GM18507 (cell line): Measurements from ENCODE around the gene LGALS13.

Experiments
- DNase-seq: peaks from one replicate; pipeline ENCODE4 v3.0.0; 2011; ENCODE audit warnings: low read depth; ENCODE audit not compliant: insufficient read length; ENCODE audit errors: extremely low spot score
- FAIRE-seq: peaks from 2 replicates; lab custom pipeline; 2011; peaks lifted over from hg19 to GRCh38; lab: Jason Lieb, UNC

LGALS13 gene, protein sequence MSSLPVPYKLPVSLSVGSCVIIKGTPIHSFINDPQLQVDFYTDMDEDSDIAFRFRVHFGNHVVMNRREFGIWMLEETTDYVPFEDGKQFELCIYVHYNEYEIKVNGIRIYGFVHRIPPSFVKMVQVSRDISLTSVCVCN

GRCh38 chr19:39602224-39602623, at the start of gene LGALS13:
Gene LGALS13 (plus strand): TSS chr19:39602524. CDS start chr19:39602569, 45 bp downstream.
- FAIRE-seq (no peak), DNase-seq (no peak)

DNA sequence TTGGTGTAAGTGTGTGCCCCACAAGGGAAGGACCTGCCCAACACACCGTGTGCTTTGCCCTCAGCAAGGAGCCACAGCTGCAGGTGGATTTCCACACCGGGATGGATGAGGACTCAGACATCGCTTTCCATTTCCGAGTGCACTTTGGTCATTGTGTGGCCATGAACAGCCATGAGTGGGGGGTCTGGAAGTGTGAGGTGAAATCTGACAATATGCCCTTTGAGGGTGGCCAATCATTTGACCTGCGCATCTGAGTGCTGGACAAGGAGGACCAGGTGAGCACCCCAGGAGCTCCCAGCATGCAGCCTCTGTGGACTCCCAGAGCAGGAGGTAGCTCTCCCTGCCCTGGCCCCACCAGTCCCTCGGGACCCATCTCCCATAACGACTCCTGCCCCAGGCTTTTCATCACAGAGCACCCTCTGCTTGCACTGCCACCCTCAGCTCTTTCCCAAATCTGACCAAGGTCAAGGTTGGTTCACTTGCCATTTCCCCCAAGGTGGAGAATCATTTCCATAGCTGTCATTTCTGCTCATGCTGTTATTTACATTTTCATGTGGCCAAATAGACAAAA, 49.2 kb upstream of the LGALS13 start:
- FAIRE-seq, result no peak
- no peak for DNase-seq

- FAIRE-seq, result no peak
- DNase-seq, result no peak
Measured at GRCh38 chr19:39554701-39555311, 47.5 kb upstream of the LGALS13 start.

GRCh38 chr19:39555883-39556282, 46.4 kb upstream of the LGALS13 start:
- DNase-seq (no peak), FAIRE-seq (no peak)

DNA sequence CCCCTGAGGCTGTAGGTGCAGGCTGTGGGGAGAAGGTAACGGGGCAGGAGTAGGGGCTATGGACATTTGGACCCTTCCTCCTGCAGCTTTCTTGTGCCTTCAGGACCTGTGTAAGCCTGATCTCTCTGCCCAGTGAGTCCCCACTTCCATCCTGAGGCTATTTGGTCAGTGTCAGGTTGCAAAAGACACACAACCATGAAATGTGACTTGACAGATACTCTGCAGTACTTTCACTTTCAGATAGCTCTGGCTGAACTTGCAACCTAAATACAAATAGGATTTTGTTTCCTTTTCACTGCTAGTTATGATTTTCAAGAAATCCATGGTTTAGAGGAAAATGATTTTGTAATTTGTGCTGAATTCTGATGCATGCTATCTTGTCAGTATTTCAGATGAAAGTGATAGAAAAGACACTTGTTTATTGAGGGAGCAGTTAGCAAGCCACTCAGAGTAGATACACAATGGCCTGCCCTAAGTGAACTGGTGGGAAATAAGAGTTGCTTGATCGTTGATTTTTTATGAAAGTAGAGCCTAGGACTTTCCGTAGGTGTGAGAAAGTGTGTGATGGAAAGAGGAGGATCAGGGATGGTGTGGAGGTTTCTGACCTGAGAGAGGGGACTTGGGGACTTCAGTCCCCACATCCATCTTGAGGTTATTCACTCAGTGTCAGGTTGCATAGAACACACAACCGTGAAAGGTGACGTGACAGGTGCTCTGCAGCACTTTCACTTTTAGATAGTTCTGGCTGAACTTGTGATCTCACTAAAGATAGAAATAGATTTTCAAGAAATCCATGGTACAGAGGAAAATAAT, 44.3 kb upstream of the LGALS13 start:
- FAIRE-seq (peak; percentile 91), DNase-seq (no peak)

DNA sequence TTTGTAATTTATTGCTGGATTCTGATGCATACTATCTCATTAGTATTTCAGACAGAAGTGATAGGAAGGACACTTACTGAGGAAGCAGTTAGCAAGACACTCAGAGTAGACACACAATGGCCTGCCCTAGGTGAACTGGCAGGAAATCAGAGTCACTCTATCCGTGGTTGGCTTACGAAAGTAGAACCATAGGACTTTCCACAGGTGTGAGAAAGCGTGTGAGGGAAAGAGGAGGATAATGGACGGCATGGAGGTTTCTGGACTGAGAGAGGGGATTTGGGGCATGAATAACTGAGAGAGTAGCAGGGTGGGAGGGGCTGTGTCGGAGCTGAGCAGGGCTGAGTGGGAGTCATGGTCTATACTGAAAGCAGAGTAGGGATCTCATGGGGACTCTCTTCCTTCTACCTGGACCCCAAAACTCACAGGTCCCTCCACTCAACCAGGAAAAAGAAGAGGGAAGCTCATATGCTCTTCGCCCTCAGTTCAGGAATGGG, 43.7 kb upstream of the LGALS13 start:
- no peak for DNase-seq
- FAIRE-seq, result no peak

DNA sequence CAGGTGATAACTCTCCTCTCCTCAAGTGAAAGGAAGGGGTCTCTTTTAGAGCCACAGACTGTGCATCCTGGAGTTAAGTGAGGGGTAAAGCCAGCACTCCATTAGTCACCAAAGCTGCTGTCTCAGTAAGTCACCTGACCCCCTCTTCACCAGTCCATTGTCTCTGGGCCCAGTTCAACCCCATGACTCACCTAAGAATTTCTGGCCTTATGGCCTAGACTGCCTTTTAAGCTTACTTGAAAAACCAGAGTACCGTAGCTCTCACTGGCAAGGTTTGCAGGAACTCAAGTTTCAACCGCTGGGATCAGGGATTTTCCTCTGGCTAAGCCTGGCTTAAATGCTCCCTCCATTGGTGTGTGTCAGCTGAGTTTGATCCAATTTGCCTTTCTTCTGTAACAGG, 38.9 kb upstream of the LGALS13 start:
- FAIRE-seq (no peak), DNase-seq (no peak)

GRCh38 chr19:39566064-39566463, 36.3 kb upstream of the LGALS13 start:
- DNase-seq (no peak), FAIRE-seq (no peak)

- no peak for FAIRE-seq
- DNase-seq, result no peak
Measured at GRCh38 chr19:39568604-39569003, 33.7 kb upstream of the LGALS13 start.

GRCh38 chr19:39582442-39582841, 19.9 kb upstream of the LGALS13 start:
- no peak for DNase-seq
- no peak for FAIRE-seq

DNA sequence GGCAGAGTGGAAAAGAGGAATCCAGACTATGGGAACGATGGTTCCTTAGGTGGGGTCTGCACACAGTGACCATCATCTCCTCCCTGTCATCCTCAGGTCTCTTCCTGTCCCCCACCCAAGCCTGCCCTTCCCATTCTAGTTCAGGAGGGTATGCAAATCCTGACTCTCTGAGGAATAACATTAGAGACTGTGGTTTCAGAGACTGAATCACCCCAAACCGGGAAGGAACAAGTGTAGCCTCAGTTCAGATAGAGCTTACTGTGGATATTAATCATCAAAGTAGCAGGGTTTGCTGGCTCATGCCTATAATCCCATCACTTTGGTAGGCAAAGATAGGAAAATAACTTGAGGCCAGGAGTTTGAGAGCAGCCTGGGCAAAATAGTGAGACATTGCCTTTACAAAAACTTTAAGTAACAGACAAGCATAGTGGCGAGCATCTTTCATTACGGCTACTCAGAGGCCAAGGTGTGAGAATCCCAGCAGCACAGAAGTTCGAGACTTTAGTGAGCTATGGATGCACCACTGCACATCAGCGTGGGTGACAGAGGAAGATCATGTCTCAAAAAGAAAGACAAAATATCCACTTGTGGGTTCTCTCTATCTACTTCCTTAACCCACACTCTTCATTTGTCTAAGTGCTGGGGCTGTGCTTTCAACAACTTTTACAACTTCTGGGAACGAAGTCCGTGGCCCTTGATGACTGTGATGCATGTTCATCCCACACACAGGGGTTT, 19.3 kb upstream of the LGALS13 start:
- peak; percentile 18 for FAIRE-seq
- DNase-seq, result no peak

DNA sequence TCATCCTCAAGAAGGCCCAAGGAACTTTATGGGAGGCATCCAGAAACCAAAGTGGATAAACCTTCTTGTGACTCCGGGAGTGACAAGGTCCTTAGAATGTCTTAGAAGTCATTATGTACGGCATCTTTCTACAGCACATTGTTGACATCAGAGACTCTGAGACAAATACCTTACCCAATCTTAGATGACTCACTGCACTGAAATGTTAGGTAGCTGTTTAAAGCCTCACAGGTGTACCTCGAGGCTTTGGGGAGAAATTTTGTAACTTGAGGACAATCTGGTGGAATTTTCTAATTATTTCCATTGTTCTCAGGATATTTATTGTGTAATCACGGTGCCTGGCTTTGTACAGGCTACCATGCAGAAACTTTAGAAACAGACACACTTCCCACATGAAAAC, 14.8 kb upstream of the LGALS13 start:
- no peak for FAIRE-seq
- no peak for DNase-seq

DNA sequence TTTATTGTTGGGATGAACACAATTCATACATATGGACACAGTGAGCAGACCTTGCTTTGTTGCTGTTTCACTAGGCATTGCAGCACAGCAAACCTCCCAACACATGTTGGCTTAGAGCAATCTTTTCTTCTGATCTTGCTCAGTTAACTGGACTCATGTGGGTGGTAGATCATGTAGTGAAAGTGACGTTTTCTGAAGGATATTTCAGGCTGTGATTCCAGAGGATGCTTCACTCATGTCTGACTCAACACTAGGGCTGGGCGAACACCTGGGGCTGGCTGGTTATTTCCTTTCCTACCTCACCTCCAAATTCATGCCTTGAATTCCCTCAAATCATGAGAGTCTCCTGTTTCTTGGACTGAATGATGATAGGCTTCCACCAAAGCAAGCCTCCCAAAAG, 14.3 kb upstream of the LGALS13 start:
- FAIRE-seq (no peak), DNase-seq (no peak)

DNA sequence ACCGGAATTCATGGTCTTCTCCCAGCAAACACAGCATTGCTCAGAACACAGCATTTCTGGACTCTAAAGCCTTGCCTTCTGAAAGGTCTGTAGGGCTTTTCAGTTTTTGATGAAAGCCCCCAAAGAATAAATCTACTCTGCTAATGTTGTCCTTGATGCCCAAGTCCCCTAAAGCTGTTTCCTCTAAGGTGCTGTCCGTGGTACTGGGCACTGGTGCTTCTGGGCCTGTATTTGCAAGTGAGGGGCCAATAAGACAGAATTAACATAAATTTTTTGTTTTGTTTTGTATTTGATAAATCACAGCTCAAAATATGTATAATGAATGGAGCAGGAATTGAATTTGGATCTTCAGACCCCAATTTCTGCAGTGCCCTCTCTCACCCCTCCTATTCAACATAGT, 12.1 kb upstream of the LGALS13 start:
- FAIRE-seq, result no peak
- no peak for DNase-seq

GRCh38 chr19:39592381-39592780, 9.9 kb upstream of the LGALS13 start:
- DNase-seq (no peak), FAIRE-seq (no peak)

DNA sequence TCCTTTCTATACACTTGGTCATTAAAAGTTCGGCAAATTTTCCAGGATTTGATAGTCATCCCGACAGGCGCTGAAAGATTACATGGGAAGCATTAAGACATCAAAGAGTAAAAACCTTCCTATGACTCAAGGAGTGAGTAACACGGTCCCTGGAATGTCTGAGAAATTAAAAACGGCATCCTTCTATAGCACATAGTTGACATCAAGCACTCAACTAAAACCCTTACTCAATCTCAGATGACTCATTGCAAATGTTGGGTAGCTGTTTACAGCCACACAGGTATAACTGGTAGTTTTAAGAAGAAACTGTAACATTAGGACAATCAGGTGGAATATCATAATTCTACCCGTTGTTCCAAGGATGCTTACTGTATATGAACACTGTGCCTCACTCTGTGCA, 6.4 kb upstream of the LGALS13 start:
- DNase-seq, result no peak
- FAIRE-seq, result no peak

DNA sequence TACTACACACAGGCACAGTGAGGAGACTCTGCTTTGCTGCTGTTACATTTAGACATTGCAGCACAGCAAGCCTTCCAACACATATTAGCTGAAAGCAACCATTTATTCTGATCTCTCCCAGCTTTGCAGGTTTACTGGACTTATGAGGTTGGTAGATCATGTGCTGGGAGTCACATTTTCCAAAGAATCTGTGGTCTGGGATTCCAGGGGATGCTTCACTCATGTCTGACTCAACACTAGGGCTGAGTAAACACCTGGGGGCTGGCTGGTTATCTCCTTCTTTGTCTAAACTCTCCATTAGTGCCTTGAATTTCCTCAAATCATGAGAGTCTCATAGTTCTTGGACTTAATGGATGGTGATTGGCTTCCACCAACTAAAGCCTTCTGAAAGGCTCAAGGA, 5.4 kb upstream of the LGALS13 start:
- FAIRE-seq, result no peak
- DNase-seq, result no peak

DNA sequence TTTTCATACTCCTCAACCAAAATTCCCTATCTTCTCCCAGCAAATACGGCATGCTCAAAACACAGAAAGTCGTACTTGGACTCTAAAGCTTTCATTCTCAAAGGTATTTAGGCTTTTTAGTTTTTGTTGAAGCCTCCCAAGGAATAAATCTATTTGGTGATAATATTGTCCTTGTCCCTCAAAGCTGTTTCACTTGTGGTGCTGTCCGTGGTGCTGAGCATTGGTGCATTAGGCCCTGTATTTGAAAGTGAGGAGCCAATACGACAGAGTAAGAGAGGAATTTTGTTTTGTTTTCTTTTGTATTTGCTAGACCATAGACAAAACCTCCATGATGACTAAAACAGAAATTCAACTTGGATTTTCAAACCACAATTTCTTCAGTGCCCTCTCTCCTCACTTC, 3.2 kb upstream of the LGALS13 start:
- no peak for FAIRE-seq
- no peak for DNase-seq

- no peak for FAIRE-seq
Measured at GRCh38 chr19:39603825-39604224, 1.5 kb downstream of the LGALS13 start.

GRCh38 chr19:39607021-39607420, 4.7 kb downstream of the LGALS13 start:
- FAIRE-seq, result no peak
- DNase-seq, result no peak

More at GRCh38 chr19:39603825-39604224, 1.5 kb downstream of the LGALS13 start:
- DNase-seq, result no peak
